Heart right ventricle (tissue), 16 donors: Measurements from ENCODE around the gene TAF11L5. TPM values are rescaled to one million over a fixed set of nuclear protein-coding genes. Genes with fewer than 3 reads are reported as not detected.
"Not testable (repeated sequence)": the region's sequence is repeated elsewhere in the genome, so short reads cannot be mapped to it uniquely, and the experiment has no call there.

ENCODE experiments used
- ATAC-seq, 8 donors: fragments of 200-7000 bp; cut with Tn5 transposase; one replicate each; pipeline ENCODE4 v1.9.1; 2020; ENCODE audit warnings: mild to moderate bottlenecking in 8 of 8, moderate library complexity in 8 of 8, moderate number of reproducible peaks in 1 of 8
- DNase-seq, 2 donors: peaks; one replicate each; pipeline ENCODE4 v3.0.0-alpha.2; 2020
- H3K27ac ChIP-seq, 10 donors: fragments of 200-600 bp; sonication (generic) in 2 of 10; one replicate each; pipeline versions ENCODE4 v1.5.0 to v1.8.0; 2020 to 2022; ENCODE audit warnings: mild to moderate bottlenecking in 3 of 10
- H3K27me3 ChIP-seq, 7 donors: fragments of 200-600 bp; one replicate each; pipeline ENCODE4 v1.8.0; 2021 to 2022; ENCODE audit warnings: mild to moderate bottlenecking in 2 of 7
- H3K36me3 ChIP-seq, 9 donors: fragments of 200-600 bp; sonication (generic) in 1 of 9; one replicate each; pipeline versions ENCODE4 v1.5.0 to v1.8.0; 2020 to 2022; ENCODE audit warnings: mild to moderate bottlenecking in 2 of 9
- H3K4me1 ChIP-seq, 9 donors: fragments of 200-600 bp; sonication (generic) in 1 of 9; one replicate each; pipeline versions ENCODE4 v1.5.0 to v1.8.0; 2020 to 2022; ENCODE audit warnings: mild to moderate bottlenecking in 4 of 9
- H3K4me3 ChIP-seq, 10 donors: fragments of 200-600 bp; sonication (generic) in 2 of 10; one replicate each; pipeline versions ENCODE4 v1.5.0 to v1.8.0; 2020 to 2022; ENCODE audit warnings: mild to moderate bottlenecking in 7 of 10, moderate library complexity in 2 of 10
- H3K9me3 ChIP-seq, 11 donors: fragments of 200-600 bp in 10 of 11; sonication (generic) in 2 of 11; one replicate each; pipeline versions ENCODE4 v1.5.0 to v1.8.0; 2013 to 2022; ENCODE audit warnings: mild to moderate bottlenecking in 2 of 11, control low read depth in 1 of 11, moderate library complexity in 1 of 11
- CTCF ChIP-seq, 9 donors: fragments of 200-600 bp; sonication (generic) in 2 of 9; IDR thresholded peaks; one replicate each; pipeline versions ENCODE4 v1.5.0 to v1.8.0; 2021 to 2022; ENCODE audit warnings: antibody characterized with exemption in 9 of 9, mild to moderate bottlenecking in 5 of 9, moderate library complexity in 1 of 9
- WGBS, 2 donors: extraction: QIAGEN DNeasy Blood & Tissue Kit; methylation state at CpG; one replicate each; pipeline ENCODE4 v1.1.7; 2013; ENCODE audit warnings: inconsistent platforms in 1 of 2; 5-methylcytosine and 5-hydroxymethylcytosine counted together
- intact Hi-C, 10 donors: fragments of 100-400 bp; cut with DNase I; formaldehyde crosslinking; loops; one replicate each; pipeline versions ENCODE4 v1.11.1 to v1.14.2; 2022
- long read RNA-seq, 3 donors: library from polyadenylated mRNA; unstranded; transcript quantifications; one replicate each; pipeline ENCODE4 v2.0.0, GENCODE V29; 2020 to 2021
- polyA plus RNA-seq, 2 donors: library from polyadenylated mRNA; stranded (reverse); fragments of 200-250 nt; gene quantifications; one replicate each; pipeline ENCODE4 v1.2.3, GENCODE V29; 2013
- total RNA-seq, 10 donors: library from RNA; stranded (reverse); fragmentation: NEBNext Ultra II Directional in 3 of 10; extraction: Animal tissue kit (Norgen Biotek cat#: 25700) in 3 of 10; gene quantifications; one replicate each; pipeline versions ENCODE4 v1.2.1 to v1.2.4, GENCODE V29; 2021 to 2023
- donor health status: Arrhythmogenic right ventricular cardiomyopathy.
- donor health status: ischemic (EF 13 %, LVEDD 7.1; RV severe dilation, severe dysfunction).
- donor health status: healthy with polysubstance abuse.
- donor health status: DM: no; HTN: yes; CAD: no.
- donor health status: DM: no; HTN: no; CAD: no.
- donor health status: ischemic (EF 25% LVEDD 6.9; RV normal size, moderate dysfunction).
- donor health status: ischemic (EF 25% LVEDD 5.7; RV mildly dilated, moderate dysfunction).
- donor health status: healthy.
- donor health status: DM: yes; HTN: yes; CAD: no.
- donor health status: Ischemic cardiomyopathy.
- donor health status: ischemic (EF 35%, LVEDD 5.7; RV mildly dilated, moderate dysfunction).
- donor health status: nonischemic (EF 11% LVEDD 7.7; RV severe dilation, severe dysfunction).
- donor health status: DM: yes; HTN: yes; CAD: no.
- donor health status: PGD.
- donor health status: ischemic (EF 29% LVEDD 5.4; RV normal size, mild dysfunction).
- donor health status: nonischemic (EF 23%, LVEDD 6.1; RV moderate dilation, normal function).

The TAF11L5 gene
- total RNA-seq (not detected), polyA plus RNA-seq (not detected)
- long read RNA-seq, donor 1 = 0 reads
- long read RNA-seq, donor 2 = 0 reads
- long read RNA-seq, donor 3 = 0 reads

- H3K4me1 ChIP-seq, ATAC-seq, H3K36me3 ChIP-seq, H3K27ac ChIP-seq, H3K4me3 ChIP-seq, intact Hi-C loops, DNase-seq, H3K27me3 ChIP-seq: not testable (repeated sequence)
- H3K9me3 ChIP-seq = peaks cover 0 to 12% (median 0%) of the 10 kb centered on the region in 11 donors
- no CpG with 5 or more reads among the region's 15 CpGs for WGBS, 2 donors
These were observed at the start of gene TAF11L5 for GRCh38 chr5:17524935-17525334. Gene TAF11L5, plus strand, starts transcription at chr5:17525235.

- ATAC-seq (no peak), DNase-seq (no peak)
- intact Hi-C loops = no loop called here
- H3K36me3 ChIP-seq = no peaks in the 10 kb centered on the region
- no peaks in the 10 kb centered on the region for H3K9me3 ChIP-seq
- WGBS, 2 donors = 51 to 64% methylated on average over 3 of the region's 3 CpGs
- H3K4me1 ChIP-seq = no peaks in the 10 kb centered on the region
- no peak overlapping the region for H3K4me3 ChIP-seq
- TF ChIP-seq CTCF (IDR thresholded peaks at IDR 0.05) = no peak
- H3K27me3 ChIP-seq = peaks cover 0 to 6% (median 0%) of the 10 kb centered on the region in 7 donors
- H3K27ac ChIP-seq = no peak overlapping the region
These were observed 48.0 kb upstream of the TAF11L5 start for GRCh38 chr5:17477043-17477442.

- no peak for TF ChIP-seq CTCF (IDR thresholded peaks at IDR 0.05)
- WGBS, 2 donors = 51 to 55% methylated on average over 7 of the region's 7 CpGs
- no peak for ATAC-seq
These were observed 47.3 kb upstream of the TAF11L5 start for GRCh38 chr5:17477573-17478265.

GRCh38 chr5:17481378-17481777 lies 43.7 kb upstream of the TAF11L5 start:
- TF ChIP-seq CTCF (IDR thresholded peaks at IDR 0.05) = no peak
- Histone ChIP-seq H3K27ac (no peak overlapping the region), H3K27me3 (peaks cover 0 to 7% (median 4%) of the 10 kb centered on the region in 7 donors), H3K36me3 (no peaks in the 10 kb centered on the region), H3K4me1 (no peaks in the 10 kb centered on the region), H3K9me3 (no peaks in the 10 kb centered on the region), H3K4me3 (no peak overlapping the region)
- intact Hi-C loops = no loop called here
- DNase-seq = no peak
- 63% methylated on average over 4 of the region's 4 CpGs for WGBS, 2 donors
- no peak for ATAC-seq

More at GRCh38 chr5:17477573-17478265, 47.3 kb upstream of the TAF11L5 start:
- no peak overlapping the region for H3K27ac ChIP-seq
- H3K9me3 ChIP-seq = no peaks in the 10 kb centered on the region
- H3K4me1 ChIP-seq = no peaks in the 10 kb centered on the region
- intact Hi-C loops = no loop called here
- no peak for DNase-seq
- H3K36me3 ChIP-seq = no peaks in the 10 kb centered on the region
- H3K4me3 ChIP-seq = no peak overlapping the region
- peaks cover 0 to 6% (median 0%) of the 10 kb centered on the region in 7 donors for H3K27me3 ChIP-seq

- no peak overlapping the region for H3K4me3 ChIP-seq
- H3K27ac ChIP-seq = no peak overlapping the region
- no peak for ATAC-seq
- no peak for DNase-seq
- no peak for TF ChIP-seq CTCF (IDR thresholded peaks at IDR 0.05)
- no peaks in the 10 kb centered on the region for H3K36me3 ChIP-seq
- WGBS, 2 donors = 66 to 68% methylated on average over 2 of the region's 2 CpGs
- H3K27me3 ChIP-seq = peaks cover 0 to 7% (median 4%) of the 10 kb centered on the region in 7 donors
- intact Hi-C loops = no loop called here
- H3K4me1 ChIP-seq = no peaks in the 10 kb centered on the region
- H3K9me3 ChIP-seq = no peaks in the 10 kb centered on the region
These were observed 42.2 kb upstream of the TAF11L5 start for GRCh38 chr5:17482790-17483189.

- not testable (repeated sequence) for DNase-seq, H3K27ac ChIP-seq
- 80 to 84% methylated on average over 10 of the region's 10 CpGs for WGBS, 2 donors
These were observed 38.4 kb upstream of the TAF11L5 start for GRCh38 chr5:17486464-17487173.

More at GRCh38 chr5:17486464-17487173, 38.4 kb upstream of the TAF11L5 start:
- H3K4me3 ChIP-seq, H3K4me1 ChIP-seq, ATAC-seq, intact Hi-C loops, H3K36me3 ChIP-seq, H3K9me3 ChIP-seq, H3K27me3 ChIP-seq: not testable (repeated sequence)
